CD14-positive monocyte (primary cell): ENCODE data around the gene AADAT. TPM values are rescaled to one million over a fixed set of nuclear protein-coding genes. Genes with fewer than 3 reads are reported as not detected.

Experiments
- DNase-seq, 3 donors: peaks; one replicate each; pipeline ENCODE4 v3.0.0-alpha.2; 2011 to 2022
- H2AFZ ChIP-seq: 2 replicates; pipeline ENCODE4 v1.6.0; 2012; ENCODE audit warnings: mild to moderate bottlenecking, low read depth, low read length, inconsistent platforms; ENCODE audit not compliant: insufficient read depth, poor library complexity, severe bottlenecking
- H3K27ac ChIP-seq, 2 donors: 1 replicate in 1 of 2; 2 replicates in 1 of 2; pipeline ENCODE4 v1.5.1; 2012 to 2013; ENCODE audit warnings: low read length in 2 of 2, control low read depth in 1 of 2, inconsistent platforms in 1 of 2, low read depth in 1 of 2, mild to moderate bottlenecking in 1 of 2
- H3K27me3 ChIP-seq, 2 donors: one replicate each; pipeline versions ENCODE4 v1.6.0 to v1.6.1; 2011 to 2013; ENCODE audit warnings: low read length in 2 of 2; ENCODE audit not compliant: control insufficient read depth in 2 of 2, insufficient read depth in 2 of 2
- H3K36me3 ChIP-seq, 2 donors: replicated peaks in 1 of 2; 1 replicate in 1 of 2; 2 replicates in 1 of 2; pipeline versions ENCODE4 v1.5.1 to v1.6.1; 2012 to 2013; ENCODE audit warnings: low read length in 2 of 2, control low read depth in 1 of 2, inconsistent platforms in 1 of 2, mild to moderate bottlenecking in 1 of 2; ENCODE audit not compliant: insufficient read depth in 2 of 2, control insufficient read depth in 1 of 2
- H3K4me1 ChIP-seq, 2 donors: 1 replicate in 1 of 2; 2 replicates in 1 of 2; pipeline versions ENCODE4 v1.5.1 to v1.6.1; 2012 to 2013; ENCODE audit warnings: low read length in 2 of 2, control low read depth in 1 of 2, inconsistent platforms in 1 of 2, mild to moderate bottlenecking in 1 of 2, moderate library complexity in 1 of 2; ENCODE audit not compliant: insufficient read depth in 2 of 2, control insufficient read depth in 1 of 2
- H3K4me2 ChIP-seq: replicated peaks from 2 replicates; pipeline ENCODE3; 2012; ENCODE audit warnings: low read length, moderate library complexity, mild to moderate bottlenecking; ENCODE audit not compliant: poor library complexity, severe bottlenecking; ENCODE audit errors: extremely low read depth
- H3K4me3 ChIP-seq, 3 experiments: fragments of 200-600 bp in 1 of 3; sonication (generic) in 1 of 3; replicated peaks in 1 of 3; 1 replicate in 2 of 3; 2 replicates in 1 of 3; pipeline ENCODE4 v1.5.1; 2011 to 2013; ENCODE audit warnings: low read length in 3 of 3, mild to moderate bottlenecking in 3 of 3, control low read depth in 2 of 3, low read depth in 2 of 3, inconsistent platforms in 1 of 3, moderate library complexity in 1 of 3
- H3K79me2 ChIP-seq: 2 replicates; pipeline ENCODE4 v1.6.0; 2012; ENCODE audit warnings: mild to moderate bottlenecking, control low read depth, inconsistent platforms, low read length, moderate library complexity; ENCODE audit not compliant: insufficient read depth
- H3K9ac ChIP-seq: 2 replicates; pipeline ENCODE4 v1.6.0; 2017; ENCODE audit warnings: low read length, mild to moderate bottlenecking; ENCODE audit not compliant: insufficient read depth, poor library complexity, severe bottlenecking
- H3K9me3 ChIP-seq, 2 donors: replicated peaks in 1 of 2; 1 replicate in 1 of 2; 2 replicates in 1 of 2; pipeline versions ENCODE4 v1.5.1 to v1.6.1; 2012 to 2013; ENCODE audit warnings: low read length in 2 of 2, control low read depth in 1 of 2; ENCODE audit not compliant: control insufficient read depth in 1 of 2, insufficient read depth in 1 of 2
- H4K20me1 ChIP-seq: 2 replicates; pipeline ENCODE4 v1.6.0; 2012; ENCODE audit warnings: mild to moderate bottlenecking, low read length, control low read depth, moderate library complexity; ENCODE audit not compliant: insufficient read depth
- H3K27ac Mint-ChIP-seq, 7 donors: one replicate each; pipeline ENCODE4 v1.8.0; 2020; ENCODE audit warnings: mild to moderate bottlenecking in 7 of 7, mixed read lengths in 7 of 7, moderate library complexity in 6 of 7, inconsistent platforms in 2 of 7
- H3K27me3 Mint-ChIP-seq, 3 donors: one replicate each; pipeline ENCODE4 v1.8.0; 2021 to 2022; ENCODE audit warnings: low read depth in 3 of 3, mild to moderate bottlenecking in 3 of 3, mixed read lengths in 3 of 3, moderate library complexity in 3 of 3, inconsistent platforms in 1 of 3
- H3K36me3 Mint-ChIP-seq, 2 donors: one replicate each; pipeline ENCODE4 v1.8.0; 2020; ENCODE audit warnings: mixed read lengths in 2 of 2, inconsistent platforms in 1 of 2, mild to moderate bottlenecking in 1 of 2
- H3K4me1 Mint-ChIP-seq: one replicate; pipeline ENCODE4 v1.8.0; 2020; ENCODE audit warnings: mild to moderate bottlenecking, mixed read lengths
- H3K4me3 Mint-ChIP-seq, 2 donors: one replicate each; pipeline ENCODE4 v1.8.0; 2020; ENCODE audit warnings: mild to moderate bottlenecking in 2 of 2, mixed read lengths in 2 of 2, moderate library complexity in 1 of 2
- H3K9me3 Mint-ChIP-seq, 7 donors: one replicate each; pipeline ENCODE4 v1.8.0; 2020 to 2022; ENCODE audit warnings: mixed read lengths in 7 of 7, mild to moderate bottlenecking in 6 of 7, moderate library complexity in 6 of 7, inconsistent platforms in 2 of 7
- CTCF ChIP-seq: fragments of 200-600 bp; IDR thresholded peaks from one replicate; pipeline ENCODE4 v1.8.0; 2022; ENCODE audit warnings: antibody characterized with exemption, mild to moderate bottlenecking
- WGBS: methylation state at CpG from one replicate; pipeline ENCODE4 v1.1.5; 2013; ENCODE audit warnings: missing lambda C conversion rate; ENCODE audit not compliant: insufficient coverage; 5-methylcytosine and 5-hydroxymethylcytosine counted together
- intact Hi-C, 2 donors: fragments of 100-400 bp; cut with micrococcal nuclease; formaldehyde crosslinking; loops; one replicate each; pipeline versions ENCODE4 v1.15.0 to v1.15.1; 2023
- polyA plus RNA-seq, 3 donors: library from polyadenylated mRNA; depleted of rRNA in 1 of 3; unstranded in 2 of 3; stranded (reverse) in 1 of 3; fragments of 300-500 nt in 2 of 3; fragments of >200 nt in 1 of 3; fragmentation: Illumina TruSeq in 2 of 3; gene quantifications; 1 replicate in 2 of 3; 2 replicates in 1 of 3; pipeline ENCODE4 v1.2.3, GENCODE V29; 2012 to 2021

Gene AADAT
- polyA plus RNA-seq, 3 donors = not detected

DNA sequence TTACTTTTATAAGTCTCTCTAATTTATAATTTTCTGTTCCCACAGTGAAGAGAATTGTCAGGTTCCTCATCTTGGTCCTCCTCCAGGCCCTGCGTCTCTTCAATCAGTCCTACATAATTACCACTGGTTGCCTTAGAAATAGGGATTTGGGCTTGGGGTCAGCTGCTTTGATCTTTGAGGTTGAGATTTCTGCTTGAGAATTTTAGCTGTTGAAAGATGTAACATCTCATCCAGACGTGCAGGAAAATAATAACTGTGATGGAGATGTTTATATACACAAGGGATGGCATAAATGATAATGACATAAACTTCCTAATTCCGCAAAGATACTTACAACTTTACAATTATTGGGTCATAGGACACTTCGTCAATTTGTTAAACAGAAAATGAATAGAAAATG is 30.3 kb downstream of the AADAT start:
- Mint-ChIP-seq H3K4me1 (no peaks in the 10 kb centered on the region), H3K4me3 (no peak overlapping the region), H3K9me3 (no peaks in the 10 kb centered on the region), H3K36me3 (no peaks in the 10 kb centered on the region), H3K27ac (no peak overlapping the region), H3K27me3 (peaks cover 0 to 4% (median 1%) of the 10 kb centered on the region in 3 donors)
- H2AFZ ChIP-seq = no peak overlapping the region
- intact Hi-C loops = no loop called here
- H3K79me2 ChIP-seq = no peaks in the 10 kb centered on the region
- no peak overlapping the region for H3K9ac ChIP-seq
- no peak overlapping the region for H3K27ac ChIP-seq
- H3K27me3 ChIP-seq = no peaks in the 10 kb centered on the region
- no peak for TF ChIP-seq CTCF
- no peaks in the 10 kb centered on the region for H3K9me3 ChIP-seq
- WGBS = no CpG with 5 or more reads among the region's 4 CpGs
- no peak overlapping the region for H3K4me3 ChIP-seq
- no peaks in the 10 kb centered on the region for H3K36me3 ChIP-seq
- no peaks in the 10 kb centered on the region for H3K4me1 ChIP-seq
- H3K4me2 ChIP-seq = no peak overlapping the region
- no peaks in the 10 kb centered on the region for H4K20me1 ChIP-seq
- no peak for DNase-seq

DNA sequence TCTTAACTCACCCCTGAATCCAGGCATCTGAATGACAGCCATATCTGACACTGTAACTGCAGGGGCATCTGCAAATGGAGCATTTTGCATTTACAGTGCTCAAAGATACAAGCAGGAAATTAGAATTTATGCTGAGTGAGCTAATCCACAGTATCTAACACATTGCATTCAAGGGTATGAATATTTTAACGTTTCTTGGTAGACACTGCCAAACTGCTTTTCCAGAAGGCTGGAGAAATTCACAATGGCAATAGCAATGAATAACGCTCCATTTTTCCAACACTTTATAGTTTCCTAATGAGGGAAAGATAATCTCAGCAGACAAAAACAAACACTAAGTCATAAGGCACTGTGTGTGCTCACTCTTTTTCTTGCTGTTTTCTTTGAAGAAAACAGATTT is 30.9 kb downstream of the AADAT start:
- intact Hi-C loops = no loop called here
- Mint-ChIP-seq H3K27me3 (peaks cover 0 to 4% (median 1%) of the 10 kb centered on the region in 3 donors), H3K36me3 (no peaks in the 10 kb centered on the region), H3K4me1 (no peaks in the 10 kb centered on the region), H3K4me3 (no peak overlapping the region), H3K27ac (no peak overlapping the region), H3K9me3 (no peaks in the 10 kb centered on the region)
- Histone ChIP-seq H3K27me3 (no peaks in the 10 kb centered on the region), H3K4me3 (no peak overlapping the region), H3K4me2 (no peak overlapping the region), H3K9me3 (no peaks in the 10 kb centered on the region), H2AFZ (peak overlapping the region; percentile 8), H3K27ac (no peak overlapping the region), H3K4me1 (no peaks in the 10 kb centered on the region), H3K9ac (no peak overlapping the region), H3K79me2 (no peaks in the 10 kb centered on the region), H4K20me1 (no peaks in the 10 kb centered on the region), H3K36me3 (no peaks in the 10 kb centered on the region)
- DNase-seq = no peak
- WGBS = no CpG with 5 or more reads among the region's 2 CpGs
- no peak for TF ChIP-seq CTCF
